Stimulated activated CD4-positive, alpha-beta T cell treated with anti-CD3 and anti-CD28 coated beads, Interleukin-1b, Interleukin-23, amount 100 ng/mL, for 24 hours (primary cell): Measurements from ENCODE around the gene L1TD1.
"Not testable (repeated sequence)": the region's sequence is repeated elsewhere in the genome, so short reads cannot be mapped to it uniquely, and the experiment has no call there.

Experiments used
- DNase-seq, 4 experiments: peaks; one replicate each; pipeline ENCODE4 v3.0.0-alpha.2; 2020; ENCODE audit warnings: low read depth in 4 of 4, low spot score in 1 of 4

Gene L1TD1

DNA sequence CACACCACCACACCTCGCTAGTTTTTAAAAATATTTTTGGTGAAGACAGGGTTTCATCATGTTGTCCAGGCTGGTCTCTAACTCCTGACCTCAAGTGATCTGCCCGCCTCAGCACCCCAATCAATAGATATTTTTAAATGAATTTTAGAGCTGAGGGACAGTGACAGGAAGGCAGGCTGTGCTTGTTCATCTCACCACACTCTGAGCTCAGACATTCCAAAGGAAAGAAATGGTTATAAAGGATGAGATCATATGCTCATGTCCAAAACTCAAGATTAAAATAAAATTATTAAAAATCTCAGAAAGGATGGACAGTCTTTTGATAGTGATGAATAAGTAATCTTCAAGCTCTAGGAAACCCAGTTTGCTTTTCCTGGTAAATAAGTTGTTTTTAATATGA is 40.9 kb downstream of the L1TD1 start:
- DNase-seq, result no peak

DNA sequence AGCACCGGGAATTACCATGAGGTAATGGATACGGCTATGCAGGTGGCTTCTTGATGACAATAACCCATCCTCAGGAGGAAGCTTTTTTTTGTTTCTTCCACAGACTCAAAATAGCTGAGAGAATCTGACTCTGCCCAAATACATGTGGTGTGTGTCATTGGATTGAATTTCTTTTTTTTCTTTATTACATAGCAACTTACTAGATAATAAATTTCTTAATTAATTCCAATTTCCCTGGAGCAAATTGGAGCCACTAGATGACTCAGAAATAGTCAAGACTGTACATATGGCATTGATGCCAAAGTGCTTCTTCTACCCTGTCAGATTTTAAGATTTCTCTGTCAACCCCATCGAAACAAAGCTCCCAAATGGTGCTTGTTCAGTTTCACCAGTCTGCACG is 42.7 kb downstream of the L1TD1 start:
- DNase-seq, result no peak

DNA sequence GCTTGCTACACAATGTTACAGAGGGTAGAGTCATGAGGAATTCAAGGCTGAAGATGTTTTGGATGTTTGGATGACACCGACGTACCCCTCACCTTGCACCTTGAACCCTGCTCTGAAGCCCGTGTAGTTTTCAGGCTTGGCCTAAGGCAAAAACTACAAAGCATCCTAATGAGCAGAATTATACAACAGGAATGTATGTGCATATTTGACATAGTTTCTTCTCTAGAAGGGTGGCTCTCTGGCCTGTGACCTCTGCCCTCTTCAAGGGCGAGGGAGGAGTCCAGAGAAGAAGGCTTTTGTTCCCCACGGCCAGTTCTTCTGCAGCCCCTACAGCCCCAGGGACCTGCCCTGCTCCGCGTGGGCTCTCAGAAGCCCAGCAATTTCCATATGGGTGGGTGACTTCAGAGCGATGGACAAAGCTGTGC is 43.3 kb downstream of the L1TD1 start:
- no peak for DNase-seq

DNA sequence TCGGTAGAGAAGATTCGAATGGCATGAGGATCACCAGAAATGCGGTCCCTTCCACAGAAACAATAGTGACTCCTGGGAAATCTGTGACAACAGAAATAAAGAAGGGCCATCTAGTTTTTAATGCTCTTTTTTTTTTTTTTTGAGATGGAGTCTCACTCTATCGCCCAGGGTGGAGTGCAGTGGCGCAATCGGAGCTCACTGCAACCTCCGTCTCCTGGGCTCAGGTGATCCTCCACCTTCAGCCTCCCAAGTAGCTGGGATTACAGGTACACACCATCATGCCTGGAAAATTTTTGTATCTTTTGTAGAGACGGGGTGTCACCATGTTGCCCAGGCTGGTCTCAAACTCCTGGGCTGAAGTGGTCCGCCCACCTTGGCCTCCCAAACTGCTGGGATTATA is 43.9 kb downstream of the L1TD1 start:
- DNase-seq, result no peak

DNA sequence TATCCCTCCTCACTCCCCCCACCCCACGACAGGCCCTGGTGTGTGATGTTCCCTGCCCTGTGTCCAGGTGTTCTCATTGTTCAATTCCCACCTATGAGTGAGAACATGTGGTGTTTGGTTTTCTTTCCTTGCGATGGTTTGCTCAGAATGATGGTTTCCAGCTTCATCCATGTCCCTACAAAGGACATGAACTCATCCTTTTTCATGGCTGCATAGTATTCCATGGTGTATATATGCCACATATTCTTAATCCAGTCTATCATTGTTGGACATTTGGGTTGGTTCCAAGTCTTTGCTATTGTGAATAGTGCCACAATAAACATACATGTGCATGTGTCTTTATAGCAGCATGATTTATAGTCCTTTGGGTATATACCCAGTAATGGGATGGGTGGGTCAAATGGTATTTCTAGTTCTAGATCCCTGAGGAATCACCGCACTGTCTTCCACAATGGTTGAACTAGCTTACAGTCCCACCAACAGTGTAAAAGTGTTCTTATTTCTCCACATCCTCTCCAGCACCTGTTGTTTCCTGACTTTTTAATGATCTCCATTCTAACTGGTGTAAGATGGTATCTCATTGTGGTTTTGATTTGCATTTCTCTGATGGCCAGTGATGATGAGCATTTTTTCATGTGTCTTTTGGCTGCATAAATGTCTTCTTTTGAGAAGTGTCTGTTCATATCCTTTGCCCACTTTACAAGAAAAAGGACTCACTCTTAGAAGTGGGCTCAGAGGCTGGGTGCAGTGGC is 45.2 kb downstream of the L1TD1 start:
- DNase-seq, result not testable (repeated sequence)

DNA sequence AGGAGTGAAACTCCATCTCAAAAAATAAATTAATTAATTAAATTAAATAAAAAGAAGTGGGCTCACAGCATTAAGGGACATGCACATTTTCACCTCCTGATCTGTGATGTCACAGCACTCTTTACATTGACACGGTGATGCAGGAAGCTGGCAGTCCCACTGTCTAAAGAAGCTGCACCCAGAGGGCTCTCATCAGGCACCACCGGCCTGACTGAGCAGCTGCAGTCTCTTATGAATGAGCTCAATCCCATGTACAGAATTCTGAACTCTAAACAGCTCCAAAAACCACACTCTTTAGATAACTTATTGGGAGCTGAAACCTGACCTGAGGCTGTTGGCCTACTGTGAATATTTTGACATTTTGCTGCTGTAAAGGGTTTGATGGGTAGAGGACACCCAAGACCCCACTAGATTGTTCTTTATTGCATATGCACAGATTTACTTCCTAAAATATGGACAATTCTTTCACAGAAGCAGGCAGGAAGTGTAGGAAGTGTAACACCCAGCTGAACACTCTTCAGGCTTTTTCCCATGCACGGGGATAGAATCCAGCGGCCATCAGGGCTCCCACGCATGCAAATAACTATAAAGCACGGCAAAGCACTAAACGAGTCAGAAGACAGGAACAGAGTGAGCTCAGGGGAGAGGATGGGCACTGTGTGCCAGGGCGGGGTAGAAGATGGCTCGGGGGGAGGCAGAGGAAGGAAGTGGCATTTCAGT is 46.2 kb downstream of the L1TD1 start:
- DNase-seq, result no peak

DNA sequence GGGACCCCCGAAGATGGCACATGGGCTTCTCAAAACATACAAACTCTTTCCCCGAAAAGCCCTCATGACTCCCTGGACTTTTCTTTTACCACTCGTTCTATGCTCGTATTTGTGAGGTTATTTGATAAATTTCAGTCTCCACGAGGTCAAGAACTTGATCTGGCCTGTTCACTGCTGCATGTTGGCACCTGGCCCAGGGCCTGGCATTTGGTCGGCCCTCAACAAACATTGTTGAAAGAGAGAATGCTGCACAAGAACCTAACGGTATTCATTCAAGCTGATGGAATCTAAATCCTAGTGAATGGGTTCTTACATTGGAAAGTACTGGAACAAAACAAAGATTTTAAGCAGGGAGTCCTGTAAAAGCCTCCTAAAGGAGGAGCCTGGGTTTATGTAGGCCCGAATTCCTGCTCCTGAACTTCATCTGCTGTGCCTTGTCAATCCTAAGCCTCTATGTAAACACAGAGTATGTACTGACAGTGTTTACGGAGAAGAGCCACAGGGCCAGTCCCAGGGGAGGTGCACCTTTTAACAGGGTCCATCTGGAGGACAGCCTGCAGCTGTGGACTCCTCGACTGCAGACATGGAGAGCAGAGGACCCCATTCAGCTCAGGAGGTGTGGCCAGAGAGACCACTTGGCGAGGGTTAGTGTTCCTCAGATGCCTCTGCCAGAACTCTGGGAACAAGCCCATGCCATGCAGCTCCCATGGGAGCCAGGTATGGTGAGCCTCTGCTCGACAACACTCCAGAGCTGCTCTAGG is 46.9 kb downstream of the L1TD1 start:
- no peak for DNase-seq

DNA sequence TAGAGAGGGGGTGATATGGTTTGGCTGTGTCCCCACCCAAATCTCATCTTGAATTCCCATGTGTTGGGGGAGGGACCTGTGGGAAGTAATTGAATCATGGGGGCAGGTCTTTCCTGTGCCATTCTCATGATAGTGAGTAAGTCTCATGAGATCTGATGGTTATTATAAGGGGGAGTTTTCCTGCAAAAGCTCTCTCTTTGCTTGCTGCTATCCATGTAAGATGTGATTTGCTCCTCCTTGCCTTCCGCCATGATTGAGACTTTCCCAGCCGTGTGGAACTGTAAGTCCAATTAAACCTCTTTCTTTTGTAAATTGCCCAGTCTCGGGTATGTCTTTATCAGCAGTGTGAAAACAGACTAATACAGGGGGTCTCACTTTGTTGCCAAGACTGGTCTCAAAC is 49.7 kb downstream of the L1TD1 start:
- DNase-seq, result not testable (repeated sequence)

DNA sequence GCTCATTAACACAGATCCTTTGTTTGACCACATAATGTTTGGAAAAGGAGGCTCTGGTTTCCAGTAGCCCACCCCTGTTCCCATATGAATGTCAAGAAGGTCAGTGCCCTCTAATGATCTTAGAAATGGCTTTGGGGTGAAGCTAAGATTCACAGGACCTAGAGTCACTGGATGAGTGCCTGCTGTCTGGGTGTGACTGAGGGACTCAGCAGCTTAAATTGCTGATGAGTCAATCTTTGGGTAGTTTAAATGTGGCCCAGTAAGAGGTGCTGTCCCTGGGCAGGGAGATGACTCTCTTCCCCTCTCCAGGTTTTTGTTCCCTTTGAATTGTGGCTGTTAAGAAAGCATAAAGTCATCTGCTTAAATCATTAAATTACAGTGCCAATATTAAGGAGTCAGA is 50.6 kb downstream of the L1TD1 start:
- no peak for DNase-seq

DNA sequence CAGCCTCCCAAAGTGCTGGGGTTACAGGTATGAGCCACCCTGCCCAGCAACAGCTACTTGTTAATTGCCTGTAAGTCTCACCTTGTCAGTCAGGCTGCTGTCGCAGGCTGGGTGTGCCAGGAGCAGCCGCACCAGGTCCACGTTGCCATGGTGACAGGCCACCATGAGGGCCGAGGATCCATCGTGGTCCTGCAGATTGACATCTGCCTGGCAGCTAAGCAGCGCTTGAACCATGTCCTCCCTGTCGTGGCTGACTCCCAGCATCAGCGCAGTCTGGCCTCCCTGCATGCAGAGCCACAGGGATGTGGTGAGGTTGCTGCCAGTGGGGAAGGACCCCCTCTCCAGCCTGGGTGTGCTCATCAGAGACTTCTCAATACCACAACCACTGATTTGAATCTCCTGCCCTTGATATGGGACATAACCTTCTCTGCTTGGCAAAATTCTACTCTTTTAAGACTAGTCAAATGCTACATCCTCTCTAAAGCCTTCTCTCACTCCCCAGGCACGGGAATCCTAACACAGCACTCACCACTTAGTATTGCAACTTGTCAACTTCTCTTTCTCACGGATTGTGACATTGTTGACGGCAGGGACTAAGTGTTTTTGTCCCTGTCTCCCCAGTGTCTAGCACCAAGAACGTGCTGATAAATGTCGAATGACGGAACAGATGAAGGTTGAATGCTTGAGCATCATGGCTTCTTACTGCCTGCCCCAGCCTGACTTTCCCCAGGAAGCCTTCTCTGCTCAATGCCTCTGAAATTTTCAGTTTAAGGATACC is 52.9 kb downstream of the L1TD1 start:
- no peak for DNase-seq

DNA sequence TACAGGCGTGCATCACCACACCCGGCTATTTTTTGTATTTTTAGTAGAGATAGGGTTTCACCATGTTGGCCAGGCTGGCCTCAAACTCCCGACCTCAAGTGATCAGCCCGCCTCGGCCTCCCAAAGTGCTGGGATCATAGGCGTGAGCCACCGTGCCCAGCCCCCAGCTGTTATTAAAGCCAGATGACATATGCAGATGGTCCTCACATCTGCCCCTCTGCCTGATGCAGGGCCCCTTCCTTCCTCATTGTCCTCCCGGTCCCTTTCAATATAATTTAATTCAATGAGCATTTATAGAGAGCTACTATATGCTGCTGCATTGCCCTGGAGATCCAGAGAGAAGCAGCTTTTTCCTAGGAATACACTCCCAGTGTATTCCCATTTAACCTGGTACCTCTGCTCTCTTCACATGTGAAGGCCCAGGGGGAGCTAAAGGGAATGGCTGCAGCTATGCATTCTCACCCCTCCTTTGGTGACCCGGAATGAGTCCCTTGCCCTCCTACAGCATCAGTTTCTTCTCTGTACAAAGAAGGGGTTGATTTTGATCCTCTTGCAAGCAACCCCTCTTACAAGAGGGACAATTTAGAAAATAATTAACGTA is 55.6 kb downstream of the L1TD1 start:
- DNase-seq, result no peak

DNA sequence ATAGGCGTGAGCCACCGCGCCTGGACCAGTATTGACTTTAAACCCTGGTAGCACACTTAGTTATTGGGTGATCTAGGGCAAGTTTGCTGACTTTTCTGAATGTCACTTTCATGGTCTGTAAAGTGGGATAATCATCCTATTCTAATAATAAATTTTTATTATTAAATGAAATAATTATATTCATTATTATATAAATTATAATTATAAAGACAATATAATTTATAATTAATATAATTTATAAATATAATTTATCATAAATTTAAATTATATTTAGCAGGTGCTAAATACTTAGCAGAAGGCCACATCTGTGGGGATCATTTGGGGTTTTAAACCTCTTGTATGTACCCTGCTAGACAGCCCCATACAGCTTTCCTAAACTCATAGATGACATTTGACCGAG is 64.9 kb downstream of the L1TD1 start:
- no peak for DNase-seq

DNA sequence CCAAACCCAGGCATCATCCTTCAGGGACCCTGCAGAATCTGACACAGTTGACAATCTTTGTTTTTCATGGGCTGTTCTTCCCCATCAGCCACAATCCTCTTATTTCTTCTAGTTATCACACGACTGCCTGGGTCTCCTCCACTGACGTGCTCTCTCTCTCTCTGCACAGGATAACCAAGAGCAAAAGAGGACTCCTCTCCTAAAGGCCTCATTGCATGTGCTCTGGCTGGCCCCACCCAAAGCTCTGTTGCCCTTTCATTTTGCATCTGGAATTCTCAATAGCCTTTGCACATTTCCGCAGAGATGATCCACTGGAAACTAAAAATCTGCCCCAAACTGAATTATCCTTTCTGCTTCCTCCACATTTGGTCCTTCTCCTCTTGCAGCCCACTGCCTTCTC is 66.0 kb downstream of the L1TD1 start:
- DNase-seq, result no peak
